Body of pancreas (tissue), 4 donors: ENCODE data around the gene KIF21A.

Source experiments
- POLR2A ChIP-seq, 3 donors: fragments of 450-650 bp; IDR thresholded peaks; one replicate each; pipeline ENCODE4 v1.6.1; 2016; ENCODE audit warnings: antibody characterized with exemption in 3 of 3, mild to moderate bottlenecking in 2 of 3
- TF ChIP-seq, protein P1 (sequence below), 7 experiments: fragments of 450-650 bp in 4 of 7; fragments of 200-600 bp in 3 of 7; sonication (generic) in 3 of 7; IDR thresholded peaks; one replicate each; pipeline ENCODE4 v1.5.1; 2016 to 2019; ENCODE audit warnings: antibody characterized with exemption in 7 of 7

DNA sequence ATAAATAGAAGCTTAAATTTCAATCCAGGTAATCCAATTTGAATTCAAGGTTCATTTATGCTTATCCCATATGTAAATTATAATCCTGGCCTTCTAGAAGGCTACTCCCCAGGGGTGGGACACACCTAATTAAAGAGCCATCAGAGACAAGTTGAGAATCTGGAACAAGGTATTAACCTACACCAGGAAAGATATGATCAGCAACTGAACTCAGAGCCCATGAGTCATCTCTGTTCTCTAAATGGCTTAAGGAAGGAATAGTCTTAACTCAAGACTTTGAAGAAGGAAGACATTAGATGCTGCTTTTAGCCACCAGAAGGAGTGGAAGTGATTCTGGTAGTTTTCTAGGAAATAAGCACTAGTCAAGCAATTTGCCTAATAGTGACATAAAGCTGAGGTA lies 88.0 kb downstream of the KIF21A start:
- TF ChIP-seq, protein P1, sequence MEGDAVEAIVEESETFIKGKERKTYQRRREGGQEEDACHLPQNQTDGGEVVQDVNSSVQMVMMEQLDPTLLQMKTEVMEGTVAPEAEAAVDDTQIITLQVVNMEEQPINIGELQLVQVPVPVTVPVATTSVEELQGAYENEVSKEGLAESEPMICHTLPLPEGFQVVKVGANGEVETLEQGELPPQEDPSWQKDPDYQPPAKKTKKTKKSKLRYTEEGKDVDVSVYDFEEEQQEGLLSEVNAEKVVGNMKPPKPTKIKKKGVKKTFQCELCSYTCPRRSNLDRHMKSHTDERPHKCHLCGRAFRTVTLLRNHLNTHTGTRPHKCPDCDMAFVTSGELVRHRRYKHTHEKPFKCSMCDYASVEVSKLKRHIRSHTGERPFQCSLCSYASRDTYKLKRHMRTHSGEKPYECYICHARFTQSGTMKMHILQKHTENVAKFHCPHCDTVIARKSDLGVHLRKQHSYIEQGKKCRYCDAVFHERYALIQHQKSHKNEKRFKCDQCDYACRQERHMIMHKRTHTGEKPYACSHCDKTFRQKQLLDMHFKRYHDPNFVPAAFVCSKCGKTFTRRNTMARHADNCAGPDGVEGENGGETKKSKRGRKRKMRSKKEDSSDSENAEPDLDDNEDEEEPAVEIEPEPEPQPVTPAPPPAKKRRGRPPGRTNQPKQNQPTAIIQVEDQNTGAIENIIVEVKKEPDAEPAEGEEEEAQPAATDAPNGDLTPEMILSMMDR (IDR thresholded peaks at IDR 0.05), result no peak
- TF ChIP-seq POLR2A (IDR thresholded peaks at IDR 0.05), result no peak
